Fibroblast of pulmonary artery (primary cell): ENCODE measurements around the gene NACC1.

ENCODE experiments used
- DNase-seq: peaks from one replicate; pipeline ENCODE4 v3.0.0-alpha.2; 2010; ENCODE audit warnings: low read depth
- H3K4me3 ChIP-seq: replicated peaks from 2 replicates; pipeline ENCODE4 v1.5.1; 2011; ENCODE audit warnings: low read depth, mild to moderate bottlenecking, control low read depth, low read length, moderate library complexity
- CTCF ChIP-seq: IDR thresholded peaks from 2 replicates; pipeline ENCODE4 v1.5.1; 2011; ENCODE audit warnings: mild to moderate bottlenecking, control low read depth, low read length, inconsistent platforms; ENCODE audit errors: missing control alignments

Gene NACC1

GRCh38 chr19:13187419-13187818, 69.4 kb downstream of the NACC1 start:
- no peak for DNase-seq
- TF ChIP-seq CTCF = no peak
- no peak overlapping the region for H3K4me3 ChIP-seq

- DNase-seq = no peak
- no peak for TF ChIP-seq CTCF
These were observed 71.5 kb downstream of the NACC1 start for GRCh38 chr19:13189600-13189999.

More at GRCh38 chr19:13189600-13189999, 71.5 kb downstream of the NACC1 start:
- no peak overlapping the region for H3K4me3 ChIP-seq
